Stimulated activated naive CD8-positive, alpha-beta T cell treated with anti-CD3 and anti-CD28 coated beads, Interleukin-15, Interleukin-2, amounts not matched to agents 100 U/mL and 50 U/mL, for 24 hours (primary cell): ENCODE measurements around the gene KRT36.

Source experiments
- ATAC-seq: fragments of 150-1000 bp; cut with Tn5 transposase; one replicate; pipeline ENCODE4 v1.10.0; 2021
- DNase-seq: peaks from one replicate; pipeline ENCODE4 v3.0.0; 2021

Gene KRT36

GRCh38 chr17:41437769-41438168, 51.9 kb downstream of the KRT36 start:
- ATAC-seq (no peak), DNase-seq (no peak)

- ATAC-seq, result no peak
- DNase-seq, result no peak
Measured at GRCh38 chr17:41437254-41437653, 52.5 kb downstream of the KRT36 start.
